GM21825 (cell line): ENCODE results near the gene LY86.

Experiments used
- ATAC-seq: cut with Tn5 transposase; IDR thresholded peaks from one replicate; pipeline ENCODE4 v1.9.1; 2021; ENCODE audit warnings: mild to moderate bottlenecking, moderate library complexity; ENCODE audit not compliant: unreplicated experiment

LY86 gene

GRCh38 chr6:6569811-6570164 is 18.7 kb upstream of the LY86 start:
- ATAC-seq, result no peak

DNA sequence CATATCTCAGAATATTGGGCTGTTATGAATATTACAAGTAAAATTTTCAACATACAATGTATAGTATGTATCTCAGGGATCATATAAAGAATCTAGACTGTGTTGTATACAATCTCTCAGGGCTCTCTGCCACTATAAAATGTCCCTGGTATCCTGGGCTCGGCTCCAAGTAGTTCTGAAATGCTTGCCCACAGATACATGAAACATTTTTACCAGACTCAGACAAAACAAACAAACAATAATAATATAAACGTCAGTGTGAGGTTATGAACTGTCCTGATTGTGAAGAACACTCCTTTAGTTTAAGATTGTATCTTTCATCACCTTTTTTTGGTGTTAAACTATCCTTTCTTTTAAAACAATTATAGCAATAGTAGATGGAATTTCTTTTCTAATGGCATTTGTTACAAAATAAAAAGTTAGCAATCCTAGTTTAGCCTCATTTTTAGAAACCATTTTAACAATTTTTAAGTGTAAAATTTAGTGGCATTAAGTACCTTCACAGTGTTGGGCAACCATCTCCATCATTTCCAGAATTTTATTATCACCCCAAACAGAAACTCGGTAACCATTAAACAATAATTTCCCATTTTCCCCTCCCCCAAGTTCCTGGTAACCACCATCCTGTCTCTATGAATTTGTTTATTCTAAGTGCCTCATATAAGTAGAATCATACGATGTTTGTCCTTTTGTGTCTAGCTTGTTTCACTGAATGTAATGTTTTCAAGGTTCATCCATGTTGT is 17.4 kb upstream of the LY86 start:
- ATAC-seq, result no peak

DNA sequence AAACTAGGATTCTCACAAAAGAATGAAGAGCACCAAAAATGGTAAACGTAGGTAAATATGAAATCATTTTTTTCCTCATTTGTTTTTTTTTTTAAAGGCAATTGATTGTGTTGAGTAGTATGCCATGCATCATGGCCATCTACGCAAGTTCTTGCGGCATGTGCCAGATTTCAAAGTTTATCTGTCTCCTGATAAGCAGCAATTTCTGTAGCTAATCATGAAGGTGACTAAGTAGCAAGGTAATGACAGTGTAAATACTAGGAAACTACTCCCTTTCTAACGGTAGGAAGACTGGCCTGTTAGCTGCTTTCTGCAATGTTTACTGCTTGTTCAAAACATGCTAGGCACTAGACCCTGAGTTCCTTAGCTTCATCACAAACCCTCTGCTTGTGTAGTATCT is 13.4 kb upstream of the LY86 start:
- ATAC-seq, result no peak

GRCh38 chr6:6577735-6578134 is 10.8 kb upstream of the LY86 start:
- no peak for ATAC-seq

- ATAC-seq, result no peak
These were observed 9.2 kb upstream of the LY86 start for GRCh38 chr6:6579281-6579680.

DNA sequence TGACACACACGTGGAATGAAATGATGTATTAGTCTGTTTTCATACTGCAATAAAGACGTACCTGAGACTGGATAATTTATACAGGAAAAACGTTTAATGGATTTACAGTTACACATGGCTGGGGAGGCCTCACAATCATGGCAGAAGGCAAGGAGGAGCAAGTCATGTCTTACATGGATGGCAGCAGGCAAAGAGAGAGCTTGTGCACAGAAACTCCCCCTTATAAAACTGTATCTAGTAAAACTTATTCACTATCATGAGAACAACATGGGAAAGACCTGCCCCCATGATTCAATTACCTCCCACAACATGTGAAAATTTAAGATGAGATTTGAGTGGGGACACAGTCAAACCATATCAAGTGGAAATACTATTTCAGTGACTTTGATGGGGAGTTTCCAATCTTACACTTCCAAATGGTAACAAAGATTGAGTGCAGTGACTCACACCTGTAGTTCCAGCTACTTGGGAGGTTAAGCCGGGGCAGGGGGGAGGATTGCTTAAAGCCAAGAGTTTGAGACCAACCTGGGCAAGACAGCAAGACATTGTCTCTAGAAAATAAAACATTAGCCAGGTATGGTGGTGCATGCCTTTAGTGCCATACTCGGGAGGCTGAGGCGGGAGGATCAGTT is 8.2 kb upstream of the LY86 start:
- ATAC-seq, result no peak

DNA sequence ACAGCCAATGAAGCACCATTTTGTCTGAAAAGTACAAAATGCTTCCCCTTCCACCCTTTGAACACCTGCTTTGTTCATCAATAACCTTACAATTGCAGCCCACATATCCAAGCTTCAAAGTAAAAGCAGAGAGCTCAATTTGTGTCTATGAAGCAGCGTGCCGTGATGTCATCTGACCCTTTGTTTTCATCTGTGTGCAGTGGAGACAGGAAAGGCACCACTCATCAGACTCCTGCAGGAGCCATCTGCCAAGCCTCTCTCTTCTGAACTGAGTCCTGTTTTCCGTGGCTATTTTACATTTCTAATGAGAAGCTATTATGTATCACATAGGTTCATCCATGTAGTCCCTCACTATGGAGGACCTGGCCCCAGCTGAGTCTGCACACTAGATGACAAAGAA is 7.5 kb upstream of the LY86 start:
- no peak for ATAC-seq

DNA sequence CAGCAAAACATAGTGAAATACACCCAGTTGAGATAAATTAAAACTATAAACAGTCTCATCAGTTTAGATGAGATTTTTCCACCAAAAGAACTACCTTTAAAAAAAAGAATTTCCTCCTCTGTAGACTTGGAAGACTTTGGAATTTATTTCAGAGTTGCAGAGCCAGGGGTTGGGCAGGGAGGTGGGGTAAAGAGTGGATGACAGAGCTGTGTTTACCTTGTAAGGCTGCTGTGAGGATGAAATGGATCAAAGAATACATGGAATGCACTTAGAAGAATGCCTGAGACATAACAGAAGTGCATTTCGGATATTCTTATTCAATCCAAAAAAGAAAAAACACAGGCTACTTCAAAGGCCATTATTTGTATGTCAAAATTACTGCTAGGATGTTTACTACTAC is 6.4 kb upstream of the LY86 start:
- no peak for ATAC-seq

- ATAC-seq, result no peak
These were observed 4.7 kb upstream of the LY86 start for GRCh38 chr6:6583836-6584235.

GRCh38 chr6:6584310-6585002 is 4.1 kb upstream of the LY86 start:
- no peak for ATAC-seq

DNA sequence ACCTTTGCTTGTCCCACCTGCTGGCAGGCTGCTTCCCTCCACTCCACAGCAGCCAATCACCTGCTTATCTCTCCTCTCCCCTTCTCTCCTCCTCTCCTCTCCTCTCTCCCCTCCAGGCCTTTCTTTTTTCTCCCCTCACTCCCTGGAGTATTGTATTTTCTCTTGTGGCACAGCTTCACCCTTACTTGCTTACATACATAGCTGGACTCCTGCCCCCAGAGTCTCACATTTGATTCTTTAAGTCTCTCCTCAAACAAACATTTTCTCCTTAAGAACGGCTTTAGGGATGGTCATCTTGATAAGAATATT is 3.6 kb upstream of the LY86 start:
- ATAC-seq, result no peak

GRCh38 chr6:6586167-6586566 is 2.4 kb upstream of the LY86 start:
- ATAC-seq, result no peak

GRCh38 chr6:6586671-6587526 is 1.6 kb upstream of the LY86 start:
- peak; percentile 42 for ATAC-seq

DNA sequence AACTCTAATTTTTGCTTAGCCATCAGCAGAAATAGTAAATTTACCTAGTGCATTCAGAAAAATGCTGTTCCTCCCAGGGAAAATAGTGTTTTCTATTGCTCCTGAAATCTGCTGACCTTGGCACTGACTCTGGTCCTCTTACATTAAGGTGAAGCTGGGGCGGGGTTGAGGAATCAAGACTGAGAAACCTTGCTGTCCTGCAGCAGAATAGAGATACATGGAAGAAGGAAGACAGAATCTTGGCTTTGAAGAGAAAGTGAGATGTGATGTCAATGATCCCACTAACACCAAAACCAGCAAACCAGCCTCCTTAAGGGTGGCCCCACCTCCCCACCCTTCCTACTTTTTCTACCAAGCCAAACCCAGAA is 840 bp upstream of the LY86 start:
- no peak for ATAC-seq

DNA sequence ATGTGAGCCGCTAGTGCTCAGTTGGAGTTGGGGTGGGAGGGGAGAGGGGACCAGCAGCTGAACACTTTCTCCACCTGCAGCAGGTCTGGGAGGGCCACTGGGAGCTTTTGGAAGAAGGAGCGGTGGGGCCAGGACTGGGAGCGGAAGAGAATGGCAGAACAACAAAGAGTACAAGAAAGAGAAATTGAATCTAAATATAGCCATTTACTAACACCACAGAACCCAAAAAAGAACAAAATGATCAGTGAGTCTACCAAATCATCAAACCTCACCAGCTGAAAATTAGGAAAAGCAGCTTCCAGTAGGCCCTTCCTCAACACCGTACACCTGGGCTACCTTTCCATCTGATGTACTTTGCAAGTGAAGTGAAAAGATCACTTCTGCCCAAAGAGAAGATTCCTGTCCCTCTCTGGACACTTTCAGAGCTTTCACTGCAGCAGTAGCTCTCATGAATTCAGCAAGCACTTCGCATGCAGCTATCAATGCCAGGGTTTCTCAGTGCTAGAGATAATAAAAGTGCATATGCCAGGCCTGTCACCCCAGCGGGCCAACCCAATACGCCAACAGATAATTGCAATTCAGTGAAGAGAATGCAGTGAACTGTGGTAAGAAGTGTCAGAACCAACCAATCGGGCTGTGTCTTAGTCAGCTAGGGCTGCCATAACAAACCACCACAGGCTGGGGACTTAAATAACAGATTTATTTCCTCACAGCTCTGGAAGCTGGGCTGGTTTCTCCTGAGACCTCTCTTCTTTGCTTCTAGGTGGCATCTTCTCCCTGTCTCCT is 597 bp downstream of the LY86 start:
- no peak for ATAC-seq

DNA sequence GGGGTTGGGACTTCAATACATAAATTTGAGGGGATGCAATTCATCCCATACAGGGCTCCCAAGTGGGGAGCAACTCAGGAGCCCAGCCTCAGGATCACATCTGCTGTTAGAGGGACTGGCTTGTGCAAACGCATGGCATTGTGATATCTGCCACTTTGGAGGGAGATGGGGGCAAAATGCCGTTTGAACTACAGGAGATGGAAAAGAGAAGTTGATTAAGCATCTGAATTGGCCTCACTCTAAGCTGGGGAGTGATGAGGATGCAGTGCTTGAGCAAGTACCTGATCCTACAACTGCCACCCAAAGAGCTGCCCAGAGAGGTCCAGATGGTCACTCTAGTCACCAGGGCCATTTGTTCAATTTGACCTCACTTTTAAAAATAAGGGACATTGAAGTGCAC is 2.0 kb downstream of the LY86 start:
- ATAC-seq, result no peak

DNA sequence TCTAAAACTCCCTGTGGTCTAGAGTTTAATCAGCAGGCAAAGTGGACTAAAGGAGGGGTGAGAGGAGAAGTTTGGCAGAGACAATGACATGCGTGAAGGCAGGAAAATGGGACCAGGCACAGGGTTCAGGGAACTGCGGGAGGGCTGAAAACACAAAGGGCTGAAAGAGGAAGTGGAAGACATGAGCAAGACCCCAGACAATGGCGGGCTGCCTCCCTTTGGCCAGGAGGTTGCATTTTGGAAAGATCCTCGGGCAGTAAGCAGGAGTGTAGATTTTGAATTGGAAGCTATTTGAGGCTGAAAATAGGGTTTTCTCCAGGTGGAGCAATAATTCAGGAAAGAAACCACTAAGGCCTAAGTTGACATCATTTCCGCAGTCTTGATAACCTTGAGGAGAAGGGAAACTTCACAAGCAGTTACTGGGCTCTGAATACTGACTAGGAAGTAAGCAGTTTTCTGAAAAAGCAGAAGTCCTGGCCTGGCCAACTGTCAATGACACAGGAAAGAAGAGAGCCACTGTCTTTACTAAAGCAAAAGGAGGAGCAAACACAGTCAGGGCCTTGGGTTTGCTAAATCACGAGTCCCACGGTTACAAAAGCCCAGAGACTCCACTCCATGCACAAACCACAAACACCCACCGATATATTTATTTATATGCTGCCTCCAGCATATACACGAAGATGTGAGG is 3.4 kb downstream of the LY86 start:
- peak; percentile 26 for ATAC-seq

GRCh38 chr6:6592826-6593475 is 4.4 kb downstream of the LY86 start:
- no peak for ATAC-seq

GRCh38 chr6:6593867-6594468 is 5.4 kb downstream of the LY86 start:
- ATAC-seq, result no peak
